HG03571 (cell line): Measurements from ENCODE around the gene BCL11B.

Experiments used
- ATAC-seq: cut with Tn5 transposase; IDR thresholded peaks from one replicate; pipeline ENCODE4 v1.9.1; 2021; ENCODE audit not compliant: unreplicated experiment

BCL11B gene

GRCh38 chr14:99287269-99287942 is 15.4 kb upstream of the BCL11B start:
- no peak for ATAC-seq

DNA sequence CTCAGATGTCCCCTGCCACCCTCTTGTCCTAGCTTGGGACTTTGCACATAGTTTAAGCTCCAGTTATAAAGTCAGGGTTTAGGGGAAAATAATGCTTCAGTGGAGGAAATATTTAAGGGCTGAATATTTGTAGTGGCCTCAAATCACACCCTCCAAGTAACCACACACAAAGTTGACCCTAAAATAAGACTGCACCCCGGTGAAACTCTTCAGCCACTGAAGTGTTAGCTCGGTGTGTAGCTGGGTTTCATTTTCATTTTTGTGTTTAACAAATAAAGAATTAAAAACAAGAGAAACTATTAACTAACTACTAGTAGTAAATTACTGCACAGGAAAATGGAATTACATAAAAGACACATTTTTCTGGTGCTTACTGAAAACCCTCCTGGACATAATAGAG is 14.8 kb upstream of the BCL11B start:
- ATAC-seq: no peak

GRCh38 chr14:99284254-99285004 is 12.4 kb upstream of the BCL11B start:
- ATAC-seq: no peak

DNA sequence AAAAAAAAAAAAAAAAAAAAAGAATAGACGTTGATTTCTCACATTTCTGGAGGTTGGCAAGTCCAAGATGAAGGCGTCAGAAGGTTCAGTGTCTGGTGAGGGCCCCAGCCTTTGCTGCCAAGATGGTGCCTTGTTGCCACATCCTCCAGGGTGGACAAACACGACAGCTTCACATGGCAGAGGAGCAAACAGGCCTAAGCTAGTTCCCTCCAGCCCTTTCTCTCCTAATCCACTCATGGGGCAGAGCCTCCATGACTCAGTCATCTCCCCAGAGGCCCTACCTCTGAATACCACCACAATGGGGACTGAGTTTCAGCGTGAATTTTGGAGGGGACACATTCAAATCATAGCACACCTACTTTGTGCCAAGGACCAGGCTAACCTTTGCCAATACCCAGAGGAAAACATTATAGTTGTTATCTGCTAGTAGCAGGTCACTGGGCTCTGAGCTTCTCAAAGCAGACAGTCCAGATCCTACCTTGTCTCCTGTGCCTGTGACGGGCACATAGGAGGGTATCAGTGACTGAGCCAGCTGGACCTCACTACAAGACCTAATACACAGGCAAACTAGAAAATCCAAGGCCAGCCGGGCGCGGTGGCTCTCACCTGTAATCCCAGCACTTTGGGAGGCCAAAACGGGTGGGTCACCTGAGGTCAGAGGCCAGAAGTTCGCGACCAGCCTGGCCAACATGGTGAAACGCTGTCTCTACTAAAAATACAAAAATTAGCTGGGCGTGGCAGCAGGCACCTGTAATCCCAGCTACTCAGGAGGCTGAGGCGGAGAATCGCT is 10.5 kb upstream of the BCL11B start:
- no peak for ATAC-seq

- no peak for ATAC-seq
These were observed 9.4 kb upstream of the BCL11B start for GRCh38 chr14:99281396-99281795.

DNA sequence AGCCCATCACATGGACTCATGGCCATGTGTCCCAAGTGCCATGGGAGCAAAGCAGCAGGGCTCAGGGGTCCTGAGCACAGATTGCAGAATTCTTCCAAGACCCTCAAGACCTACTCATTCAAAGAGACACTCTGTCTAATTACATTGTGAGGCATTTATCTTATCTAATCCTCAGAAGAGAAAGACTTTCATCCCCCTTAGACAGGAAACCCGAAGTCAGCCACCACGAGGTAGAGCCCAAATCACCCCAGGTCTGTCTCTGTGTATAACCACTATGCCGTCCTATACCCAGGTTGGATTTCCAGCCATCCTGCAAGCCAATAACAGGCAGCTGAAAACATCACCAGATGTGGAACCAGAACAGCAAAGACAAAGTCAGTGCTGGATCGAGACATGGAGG is 8.9 kb upstream of the BCL11B start:
- no peak for ATAC-seq

GRCh38 chr14:99280066-99280731 is 8.2 kb upstream of the BCL11B start:
- no peak for ATAC-seq

- no peak for ATAC-seq
These were observed 6.8 kb upstream of the BCL11B start for GRCh38 chr14:99278836-99279235.

GRCh38 chr14:99277530-99277929 is 5.5 kb upstream of the BCL11B start:
- ATAC-seq: no peak

DNA sequence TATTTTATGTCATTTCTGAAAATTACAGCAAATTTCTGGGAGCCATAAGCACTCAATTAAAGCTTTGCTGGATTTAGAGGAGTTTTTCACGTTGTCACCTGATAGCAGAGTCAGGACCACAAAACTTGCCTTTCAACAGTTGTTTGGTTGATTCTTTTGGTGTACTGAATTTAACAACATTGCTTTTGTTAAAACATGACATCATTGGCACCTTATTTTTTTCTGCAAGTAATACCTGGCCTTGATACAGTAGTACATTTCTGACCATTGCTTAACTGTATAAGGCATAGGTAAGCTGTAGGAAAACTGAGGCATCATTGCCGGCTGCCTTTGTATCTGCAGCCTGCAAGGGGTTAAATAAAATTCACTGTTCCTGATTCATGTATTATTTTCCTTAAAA is 4.5 kb upstream of the BCL11B start:
- ATAC-seq: no peak

DNA sequence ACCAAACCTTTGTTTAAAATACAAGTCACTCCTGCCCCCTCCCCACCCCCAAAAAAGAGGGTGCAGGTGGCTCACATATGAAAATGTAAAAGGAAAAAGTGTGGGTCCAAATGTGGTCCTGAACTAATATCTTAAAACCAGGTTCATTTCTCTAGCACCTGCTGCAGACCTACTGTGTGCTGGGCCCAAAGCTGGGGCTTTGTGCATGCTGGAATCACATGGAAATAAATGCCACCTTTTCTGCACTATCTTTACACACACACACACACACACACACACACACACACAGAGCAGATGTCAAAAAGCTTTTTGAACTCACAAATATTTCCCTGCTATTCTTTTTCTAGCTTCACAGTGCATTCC is 3.2 kb upstream of the BCL11B start:
- ATAC-seq: no peak

- ATAC-seq: no peak
These were observed 2.6 kb upstream of the BCL11B start for GRCh38 chr14:99274346-99275221.

DNA sequence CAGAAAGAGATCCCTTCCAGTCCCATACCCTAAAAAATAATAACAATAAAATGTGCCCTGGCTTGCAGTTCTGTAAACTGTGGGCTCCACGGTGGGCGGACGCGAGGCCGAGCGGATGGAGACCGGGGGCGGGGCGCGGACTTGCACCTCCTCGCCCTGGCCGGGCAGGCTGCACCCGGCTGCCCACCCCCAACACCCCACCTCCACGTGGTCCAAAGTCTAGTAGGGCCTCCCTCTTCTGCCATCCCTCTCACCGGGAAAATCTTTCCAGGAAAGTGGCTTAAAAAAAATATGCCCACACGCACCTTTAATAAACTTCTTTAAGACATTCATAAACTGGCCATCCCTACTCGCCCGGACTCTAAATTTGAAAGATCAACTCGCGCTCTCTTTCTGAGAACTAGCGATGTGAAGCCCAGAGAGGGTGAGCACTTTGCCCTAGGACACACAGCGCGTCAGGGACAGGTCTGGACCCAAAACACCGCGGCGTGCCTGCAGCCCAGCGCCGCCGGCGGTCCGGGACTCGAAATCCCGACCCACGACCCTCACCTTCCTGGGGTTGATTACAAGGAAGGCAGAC is 1.9 kb upstream of the BCL11B start:
- ATAC-seq: no peak

- ATAC-seq: no peak
These were observed 1.1 kb upstream of the BCL11B start for GRCh38 chr14:99272899-99273765.

- no peak for ATAC-seq
These were observed 568 bp upstream of the BCL11B start for GRCh38 chr14:99272632-99272898.

GRCh38 chr14:99271221-99271941 is 616 bp downstream of the BCL11B start:
- ATAC-seq: no peak

GRCh38 chr14:99270458-99271220 is 1.4 kb downstream of the BCL11B start:
- ATAC-seq: no peak
